Middle frontal gyrus (tissue), 1 donor: ENCODE results near the gene COL4A3.
"Not testable (repeated sequence)": the region's sequence is repeated elsewhere in the genome, so short reads cannot be mapped to it uniquely, and the experiment has no call there.

ENCODE experiments used
- DNase-seq: peaks from one replicate; pipeline ENCODE4 v3.0.0-alpha.2; 2015; ENCODE audit warnings: low spot score; ENCODE audit errors: extremely low spot score

The COL4A3 gene

GRCh38 chr2:227206406-227206805, 42.0 kb downstream of the COL4A3 start:
- DNase-seq, result no peak

GRCh38 chr2:227207573-227207972, 43.1 kb downstream of the COL4A3 start:
- no peak for DNase-seq

- no peak for DNase-seq
Measured at GRCh38 chr2:227214622-227215041, 50.2 kb downstream of the COL4A3 start.

GRCh38 chr2:227219312-227220105, 55.1 kb downstream of the COL4A3 start:
- DNase-seq, result no peak

- DNase-seq, result no peak
Measured at GRCh38 chr2:227221120-227221519, 56.7 kb downstream of the COL4A3 start.

GRCh38 chr2:227222292-227222691, 57.9 kb downstream of the COL4A3 start:
- DNase-seq, result no peak

- not testable (repeated sequence) for DNase-seq
Measured at GRCh38 chr2:227225641-227226040, 61.2 kb downstream of the COL4A3 start.

- no peak for DNase-seq
Measured at GRCh38 chr2:227228061-227228667, 63.7 kb downstream of the COL4A3 start.

- no peak for DNase-seq
Measured at GRCh38 chr2:227230151-227230550, 65.7 kb downstream of the COL4A3 start.

- DNase-seq, result no peak
Measured at GRCh38 chr2:227234429-227234828, 70.0 kb downstream of the COL4A3 start.

- DNase-seq, result no peak
Measured at GRCh38 chr2:227237786-227238185, 73.4 kb downstream of the COL4A3 start.

GRCh38 chr2:227238238-227239237, 74.1 kb downstream of the COL4A3 start:
- peak; percentile 69 for DNase-seq

GRCh38 chr2:227241005-227241404, 76.6 kb downstream of the COL4A3 start:
- DNase-seq, result no peak

GRCh38 chr2:227248876-227249275, 84.5 kb downstream of the COL4A3 start:
- DNase-seq, result no peak

- DNase-seq, result no peak
Measured at GRCh38 chr2:227252831-227253230, 88.4 kb downstream of the COL4A3 start.

- no peak for DNase-seq
Measured at GRCh38 chr2:227256605-227257004, 92.2 kb downstream of the COL4A3 start.

- no peak for DNase-seq
Measured at GRCh38 chr2:227257820-227258219, 93.4 kb downstream of the COL4A3 start.

- DNase-seq, result no peak
Measured at GRCh38 chr2:227260041-227260440, 95.6 kb downstream of the COL4A3 start.

GRCh38 chr2:227267410-227268115, 103.1 kb downstream of the COL4A3 start:
- DNase-seq, result no peak

GRCh38 chr2:227280895-227281294, 116.5 kb downstream of the COL4A3 start:
- DNase-seq, result no peak

- no peak for DNase-seq
Measured at GRCh38 chr2:227285741-227286236, 121.4 kb downstream of the COL4A3 start.
